Ammon's horn (tissue), 1 donor: ENCODE data around the gene SLC9C2.
A peak's percentile ranks its signal among the peaks of the same experiment; 100 is the strongest.
"Not testable (repeated sequence)": the region's sequence is repeated elsewhere in the genome, so short reads cannot be mapped to it uniquely, and the experiment has no call there.

Experiments
- DNase-seq: peaks from one replicate; pipeline ENCODE4 v3.0.0-alpha.2; 2016; ENCODE audit warnings: low spot score

The SLC9C2 gene

GRCh38 chr1:173481195-173481772 is 121.6 kb downstream of the SLC9C2 start:
- no peak for DNase-seq

GRCh38 chr1:173479649-173480048 is 123.2 kb downstream of the SLC9C2 start:
- no peak for DNase-seq

- peak; percentile 53 for DNase-seq
These were observed 124.7 kb downstream of the SLC9C2 start for GRCh38 chr1:173478094-173478674.

- no peak for DNase-seq
These were observed 125.4 kb downstream of the SLC9C2 start, which contains the start of gene PRDX6 for GRCh38 chr1:173477286-173478093. PRDX6 (plus strand) TSS chr1:173477335; CDS start chr1:173477398, 63 bp downstream.

- DNase-seq = peak; percentile 98
These were observed 126.1 kb downstream of the SLC9C2 start for GRCh38 chr1:173476665-173477285.

- DNase-seq = no peak
These were observed 126.6 kb downstream of the SLC9C2 start for GRCh38 chr1:173476197-173476664.

- DNase-seq = peak; percentile 25
These were observed 127.2 kb downstream of the SLC9C2 start for GRCh38 chr1:173475564-173476196.

GRCh38 chr1:173474780-173475421 is 128.0 kb downstream of the SLC9C2 start:
- not testable (repeated sequence) for DNase-seq

GRCh38 chr1:173474097-173474779 is 128.6 kb downstream of the SLC9C2 start:
- DNase-seq = no peak

- no peak for DNase-seq
These were observed 129.3 kb downstream of the SLC9C2 start for GRCh38 chr1:173473599-173474011.

- DNase-seq = no peak
These were observed 132.3 kb downstream of the SLC9C2 start for GRCh38 chr1:173470608-173471007.

GRCh38 chr1:173469656-173470055 is 133.2 kb downstream of the SLC9C2 start:
- DNase-seq = no peak

- no peak for DNase-seq
These were observed 135.4 kb downstream of the SLC9C2 start for GRCh38 chr1:173467426-173467825.

GRCh38 chr1:173464185-173464584 is 138.7 kb downstream of the SLC9C2 start:
- DNase-seq = not testable (repeated sequence)

- DNase-seq = not testable (repeated sequence)
These were observed 140.2 kb downstream of the SLC9C2 start for GRCh38 chr1:173462666-173463065.

GRCh38 chr1:173459885-173460284 is 143.0 kb downstream of the SLC9C2 start:
- no peak for DNase-seq

GRCh38 chr1:173454966-173455524 is 147.8 kb downstream of the SLC9C2 start:
- DNase-seq = no peak

- DNase-seq = no peak
These were observed 148.9 kb downstream of the SLC9C2 start for GRCh38 chr1:173453982-173454381.

GRCh38 chr1:173451981-173452380 is 150.9 kb downstream of the SLC9C2 start:
- peak; percentile 58 for DNase-seq
